Mesothelial cell of epicardium (in vitro differentiated cells): ENCODE measurements around the gene GMCL2. TPM values are rescaled to one million over a fixed set of nuclear protein-coding genes. Genes with fewer than 3 reads are reported as not detected.

Experiments used
- DNase-seq, 2 experiments: peaks; one replicate each; pipeline ENCODE4 v3.0.0; 2021; ENCODE audit warnings: low spot score in 2 of 2; ENCODE audit not compliant: unreplicated experiment in 2 of 2
- H3K27ac Mint-ChIP-seq: 2 replicates; pipeline ENCODE4 v1.8.0; 2021; ENCODE audit warnings: mixed read lengths
- H3K27me3 Mint-ChIP-seq: 2 replicates; pipeline ENCODE4 v1.8.0; 2021; ENCODE audit warnings: low read depth, mixed read lengths
- H3K36me3 Mint-ChIP-seq: 2 replicates; pipeline ENCODE4 v1.8.0; 2021; ENCODE audit warnings: mixed read lengths
- H3K4me1 Mint-ChIP-seq: 2 replicates; pipeline ENCODE4 v1.8.0; 2021; ENCODE audit warnings: mixed read lengths
- H3K4me3 Mint-ChIP-seq: 2 replicates; pipeline ENCODE4 v1.8.0; 2021; ENCODE audit warnings: mild to moderate bottlenecking, moderate library complexity, mixed read lengths
- H3K9me3 Mint-ChIP-seq: 2 replicates; pipeline ENCODE4 v1.8.0; 2021; ENCODE audit warnings: mixed read lengths
- CTCF ChIP-seq: fragments of 200-600 bp; sonication (generic); IDR thresholded peaks from one replicate; pipeline ENCODE4 v1.5.0; 2021; ENCODE audit warnings: antibody characterized with exemption; ENCODE audit not compliant: unreplicated experiment
- total RNA-seq: library from RNA; stranded (reverse); gene quantifications from 3 replicates; pipeline ENCODE4 v1.2.1, GENCODE V29; 2021

GMCL2 gene
- total RNA-seq, 1 donor from 2014 or later, result not detected

- no peaks in the 10 kb centered on the region for H3K27me3 Mint-ChIP-seq
- H3K4me3 Mint-ChIP-seq, result no peak overlapping the region
- no peak overlapping the region for H3K27ac Mint-ChIP-seq
- no peak for DNase-seq
- TF ChIP-seq CTCF, result no peak
- H3K4me1 Mint-ChIP-seq, result peaks cover 2% of the 10 kb centered on the region
- H3K36me3 Mint-ChIP-seq, result peaks cover 41% of the 10 kb centered on the region
- peaks cover 11% of the 10 kb centered on the region for H3K9me3 Mint-ChIP-seq
Measured at GRCh38 chr5:178224403-178224802, 37.2 kb upstream of the GMCL2 start.

- H3K9me3 Mint-ChIP-seq, result peaks cover 11% of the 10 kb centered on the region
- peaks cover 39% of the 10 kb centered on the region for H3K36me3 Mint-ChIP-seq
- H3K27me3 Mint-ChIP-seq, result no peaks in the 10 kb centered on the region
- peaks cover 2% of the 10 kb centered on the region for H3K4me1 Mint-ChIP-seq
- TF ChIP-seq CTCF, result no peak
- DNase-seq, result no peak
- H3K4me3 Mint-ChIP-seq, result no peak overlapping the region
- peak overlapping the region; percentile 66 for H3K27ac Mint-ChIP-seq
Measured at GRCh38 chr5:178223828-178224335, 36.7 kb upstream of the GMCL2 start.

DNA sequence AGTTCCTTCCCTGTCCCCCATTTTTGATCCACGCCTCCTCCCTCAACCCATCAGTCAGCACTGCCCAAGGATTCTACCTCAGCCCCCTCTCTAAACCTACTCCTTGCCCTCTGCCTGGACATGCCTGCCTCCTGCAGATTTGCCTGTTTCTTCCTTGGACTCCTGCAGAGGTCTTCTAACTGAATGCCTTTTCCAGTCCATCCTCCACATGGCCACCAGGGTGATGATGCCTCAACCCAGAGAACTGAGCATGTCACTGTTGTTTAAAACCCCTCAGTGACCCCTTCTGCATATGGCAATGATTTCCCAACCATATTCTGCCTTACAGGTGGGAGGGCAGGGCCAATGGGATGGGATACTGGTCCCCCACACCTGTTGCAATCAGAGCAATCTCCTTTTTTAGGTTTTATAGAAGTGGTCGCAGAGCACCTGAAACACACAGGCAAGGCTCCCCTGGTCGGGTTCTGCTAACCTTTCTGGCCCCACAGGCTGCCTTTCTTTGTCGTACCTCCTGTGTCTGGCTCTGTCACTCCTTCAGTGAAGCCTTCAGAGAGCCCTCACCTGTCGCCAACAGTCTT, 36.1 kb upstream of the GMCL2 start:
- Mint-ChIP-seq H3K27ac (no peak overlapping the region), H3K4me3 (no peak overlapping the region), H3K4me1 (peaks cover 2% of the 10 kb centered on the region), H3K27me3 (no peaks in the 10 kb centered on the region), H3K36me3 (peaks cover 39% of the 10 kb centered on the region), H3K9me3 (peaks cover 11% of the 10 kb centered on the region)
- no peak for DNase-seq
- TF ChIP-seq CTCF, result peak; percentile 19

DNA sequence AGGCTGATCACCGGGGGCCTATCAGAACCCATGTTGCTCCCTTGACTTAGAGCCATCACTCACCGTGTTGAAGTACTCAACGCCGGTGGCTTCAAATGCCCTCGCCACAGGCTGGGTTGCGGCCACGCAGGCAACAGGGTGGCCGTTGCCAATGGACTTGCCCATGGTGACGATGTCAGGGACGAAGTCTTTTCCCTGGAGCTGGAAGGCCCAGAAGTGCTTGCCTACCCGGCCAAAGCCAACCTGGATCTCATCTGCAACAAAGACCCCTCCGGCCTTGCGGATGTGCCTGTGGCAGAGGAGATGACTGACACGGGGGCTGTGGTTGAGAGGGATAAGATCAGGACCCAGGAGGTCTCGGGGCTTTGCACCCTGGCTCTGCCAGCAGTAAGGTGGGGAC, 35.1 kb upstream of the GMCL2 start:
- Mint-ChIP-seq H3K36me3 (peaks cover 31% of the 10 kb centered on the region), H3K27me3 (no peaks in the 10 kb centered on the region), H3K9me3 (peaks cover 3% of the 10 kb centered on the region), H3K4me1 (peaks cover 2% of the 10 kb centered on the region), H3K27ac (no peak overlapping the region), H3K4me3 (no peak overlapping the region)
- TF ChIP-seq CTCF, result no peak
- DNase-seq, result no peak

GRCh38 chr5:178221853-178222252, 34.7 kb upstream of the GMCL2 start:
- Mint-ChIP-seq H3K36me3 (peaks cover 26% of the 10 kb centered on the region), H3K4me3 (no peak overlapping the region), H3K27ac (no peak overlapping the region), H3K27me3 (no peaks in the 10 kb centered on the region), H3K9me3 (no peaks in the 10 kb centered on the region), H3K4me1 (peaks cover 2% of the 10 kb centered on the region)
- DNase-seq, result no peak
- TF ChIP-seq CTCF, result no peak
